Fibroblast of villous mesenchyme (primary cell): ENCODE measurements around the gene MEX3D. TPM values are rescaled to one million over a fixed set of nuclear protein-coding genes. Genes with fewer than 3 reads are reported as not detected.
A peak's percentile ranks its signal among the peaks of the same experiment; 100 is the strongest.

ENCODE experiments used
- DNase-seq: peaks from one replicate; pipeline ENCODE4 v3.0.0-alpha.2; 2010; ENCODE audit warnings: low read depth
- H3K4me3 ChIP-seq: 2 replicates; pipeline ENCODE4 v1.5.1; 2011; ENCODE audit warnings: low read depth, mild to moderate bottlenecking, low read length
- CTCF ChIP-seq: IDR thresholded peaks from 2 replicates; pipeline ENCODE4 v1.5.1; 2012; ENCODE audit warnings: low read depth, mild to moderate bottlenecking, low read length; ENCODE audit not compliant: insufficient read depth
- total RNA-seq: library from RNA; depleted of rRNA; stranded (reverse); fragments of >200 nt; gene quantifications from 2 replicates; pipeline ENCODE4 v1.2.3, GENCODE V29; 2012

Gene MEX3D
- total RNA-seq, 1 donor, result 33.7 TPM

GRCh38 chr19:1518471-1518870, 49.7 kb downstream of the MEX3D start:
- no peak overlapping the region for H3K4me3 ChIP-seq
- no peak for DNase-seq
- TF ChIP-seq CTCF, result no peak

GRCh38 chr19:1516395-1516753, 51.8 kb downstream of the MEX3D start:
- TF ChIP-seq CTCF, result no peak
- no peak for DNase-seq
- no peak overlapping the region for H3K4me3 ChIP-seq

- H3K4me3 ChIP-seq, result no peak overlapping the region
- no peak for DNase-seq
- TF ChIP-seq CTCF, result no peak
Measured at GRCh38 chr19:1514986-1515721, 53.0 kb downstream of the MEX3D start.

GRCh38 chr19:1514295-1514661, 53.8 kb downstream of the MEX3D start:
- no peak for DNase-seq
- no peak for TF ChIP-seq CTCF
- H3K4me3 ChIP-seq, result no peak overlapping the region

- DNase-seq, result peak; percentile 59
- H3K4me3 ChIP-seq, result peak overlapping the region; percentile 89
- TF ChIP-seq CTCF, result peak; percentile 68
Measured at GRCh38 chr19:1513499-1514294, 54.4 kb downstream of the MEX3D start.

GRCh38 chr19:1512671-1513498, 55.2 kb downstream of the MEX3D start, which contains the start of gene ADAMTSL5:
ADAMTSL5 (minus strand) TSS chr19:1513019; CDS start chr19:1510943, 2,076 bp downstream.
- no peak for TF ChIP-seq CTCF
- DNase-seq, result peak; percentile 71

More at GRCh38 chr19:1512671-1513498, 55.2 kb downstream of the MEX3D start, which contains the start of gene ADAMTSL5:
- peak within 1 kb of the TSS; percentile 89 for H3K4me3 ChIP-seq
